Smooth muscle cell (in vitro differentiated cells): ENCODE data around the gene ZFYVE19. TPM values are rescaled to one million over a fixed set of nuclear protein-coding genes. Genes with fewer than 3 reads are reported as not detected.

Source experiments
- DNase-seq: peaks from one replicate; lab custom pipeline; 2025; ENCODE audit not compliant: unreplicated experiment; lab: John Stamatoyannopoulos, UW
- H2AFZ ChIP-seq: fragments of 200-600 bp; sonication (generic); 2 replicates; pipeline ENCODE4 v1.6.0; 2016; ENCODE audit warnings: antibody characterized with exemption, low read depth, mild to moderate bottlenecking
- H3F3A ChIP-seq: fragments of 200-600 bp; sonication (generic); 2 replicates; pipeline ENCODE4 v1.6.0; 2017; ENCODE audit warnings: antibody characterized with exemption, low read depth
- H3K27ac ChIP-seq: fragments of 200-600 bp; sonication (generic); 2 replicates; pipeline ENCODE4 v1.5.1; 2016; ENCODE audit warnings: low read depth, mild to moderate bottlenecking
- H3K27me3 ChIP-seq: fragments of 200-600 bp; sonication (generic); 2 replicates; pipeline ENCODE4 v1.6.1; 2016; ENCODE audit warnings: low read depth, mild to moderate bottlenecking
- H3K36me3 ChIP-seq: fragments of 200-600 bp; sonication (generic); 2 replicates; pipeline ENCODE4 v1.5.1; 2016; ENCODE audit warnings: low read depth
- H3K4me1 ChIP-seq: fragments of 200-600 bp; sonication (generic); 2 replicates; pipeline ENCODE4 v1.5.1; 2016; ENCODE audit warnings: low read depth
- H3K4me2 ChIP-seq: fragments of 200-600 bp; sonication (generic); 2 replicates; pipeline ENCODE4 v1.6.0; 2016; ENCODE audit warnings: mild to moderate bottlenecking
- H3K4me3 ChIP-seq: fragments of 200-600 bp; sonication (generic); 2 replicates; pipeline ENCODE4 v1.5.1; 2016; ENCODE audit warnings: mild to moderate bottlenecking
- H3K79me2 ChIP-seq: fragments of 200-600 bp; sonication (generic); 2 replicates; pipeline ENCODE4 v1.6.0; 2016; ENCODE audit warnings: low read depth, mild to moderate bottlenecking
- H3K9ac ChIP-seq: fragments of 200-600 bp; sonication (generic); 2 replicates; pipeline ENCODE4 v1.6.0; 2016; ENCODE audit warnings: low read depth
- H3K9me3 ChIP-seq: fragments of 200-600 bp; sonication (generic); replicated peaks from 2 replicates; pipeline ENCODE4 v1.5.1; 2016; ENCODE audit warnings: low read depth
- H4K20me1 ChIP-seq: fragments of 200-600 bp; sonication (generic); 2 replicates; pipeline ENCODE4 v1.6.0; 2016; ENCODE audit warnings: low read depth
- WGBS: methylation state at CpG from one replicate; pipeline ENCODE4 v1.1.7; 2016; ENCODE audit warnings: low lambda C conversion rate; 5-methylcytosine and 5-hydroxymethylcytosine counted together
- polyA plus RNA-seq: library from polyadenylated mRNA; unstranded; fragments of >200 nt; fragmentation: Nextera tagmentation; extraction: Ambion mirVana; gene quantifications from 2 replicates; pipeline ENCODE4 v1.2.1, GENCODE V29; 2016
- total RNA-seq: library from RNA; depleted of rRNA; stranded (reverse); fragments of >200 nt; gene quantifications from 2 replicates; pipeline ENCODE4 v1.2.3, GENCODE V29; 2014
- TF ChIP-seq, protein P1 (sequence below): fragments of 200-600 bp; sonication (generic); IDR thresholded peaks from 2 replicates; pipeline ENCODE4 v1.5.1; 2017; ENCODE audit warnings: borderline replicate concordance, mild to moderate bottlenecking, antibody characterized with exemption; ENCODE audit not compliant: insufficient read depth, poor library complexity, severe bottlenecking

ZFYVE19 gene
- total and polyA plus RNA-seq, 2 experiments from 2014 or later, result 16.5 to 30.1 TPM

GRCh38 chr15:40769274-40770146 is 37.4 kb upstream of the ZFYVE19 start, which contains the start of gene C15orf62:
Gene C15orf62 (plus strand): TSS chr15:40769980. CDS start chr15:40770496, 516 bp downstream.
- no peak within 1 kb of the TSS for H2AFZ ChIP-seq
- DNase-seq, result no peak
- no peak within 1 kb of the TSS for H3K4me3 ChIP-seq
- peaks cover 4% of the 10 kb centered on the region for H3F3A ChIP-seq
- H4K20me1 ChIP-seq, result no peaks in the 10 kb centered on the region
- H3K27me3 ChIP-seq, result no peaks in the 10 kb centered on the region
- no peak within 1 kb of the TSS for H3K27ac ChIP-seq
- TF ChIP-seq, protein P1, sequence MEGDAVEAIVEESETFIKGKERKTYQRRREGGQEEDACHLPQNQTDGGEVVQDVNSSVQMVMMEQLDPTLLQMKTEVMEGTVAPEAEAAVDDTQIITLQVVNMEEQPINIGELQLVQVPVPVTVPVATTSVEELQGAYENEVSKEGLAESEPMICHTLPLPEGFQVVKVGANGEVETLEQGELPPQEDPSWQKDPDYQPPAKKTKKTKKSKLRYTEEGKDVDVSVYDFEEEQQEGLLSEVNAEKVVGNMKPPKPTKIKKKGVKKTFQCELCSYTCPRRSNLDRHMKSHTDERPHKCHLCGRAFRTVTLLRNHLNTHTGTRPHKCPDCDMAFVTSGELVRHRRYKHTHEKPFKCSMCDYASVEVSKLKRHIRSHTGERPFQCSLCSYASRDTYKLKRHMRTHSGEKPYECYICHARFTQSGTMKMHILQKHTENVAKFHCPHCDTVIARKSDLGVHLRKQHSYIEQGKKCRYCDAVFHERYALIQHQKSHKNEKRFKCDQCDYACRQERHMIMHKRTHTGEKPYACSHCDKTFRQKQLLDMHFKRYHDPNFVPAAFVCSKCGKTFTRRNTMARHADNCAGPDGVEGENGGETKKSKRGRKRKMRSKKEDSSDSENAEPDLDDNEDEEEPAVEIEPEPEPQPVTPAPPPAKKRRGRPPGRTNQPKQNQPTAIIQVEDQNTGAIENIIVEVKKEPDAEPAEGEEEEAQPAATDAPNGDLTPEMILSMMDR, result no peak
- whole genome bisulfite sequencing, result 82% methylated on average over 28 of the region's 28 CpGs
- H3K79me2 ChIP-seq, result no peaks in the 10 kb centered on the region
- no peaks in the 10 kb centered on the region for H3K36me3 ChIP-seq
- peaks cover 7% of the 10 kb centered on the region for H3K4me1 ChIP-seq
- H3K4me2 ChIP-seq, result no peak within 1 kb of the TSS
- H3K9me3 ChIP-seq, result no peaks in the 10 kb centered on the region
- no peak within 1 kb of the TSS for H3K9ac ChIP-seq

GRCh38 chr15:40770147-40770721 is 36.7 kb upstream of the ZFYVE19 start:
- Histone ChIP-seq H3F3A (no peaks in the 10 kb centered on the region), H3K27me3 (no peaks in the 10 kb centered on the region), H3K27ac (no peak overlapping the region), H4K20me1 (no peaks in the 10 kb centered on the region), H3K9ac (no peak overlapping the region), H3K79me2 (no peaks in the 10 kb centered on the region), H3K4me1 (peaks cover under 1% of the 10 kb centered on the region), H2AFZ (no peak overlapping the region), H3K36me3 (no peaks in the 10 kb centered on the region), H3K9me3 (no peaks in the 10 kb centered on the region), H3K4me2 (no peak overlapping the region), H3K4me3 (no peak overlapping the region)
- WGBS, result 94% methylated on average over 17 of the region's 17 CpGs
- DNase-seq, result no peak
- TF ChIP-seq, protein P1, result no peak

- Histone ChIP-seq H3K27me3 (no peaks in the 10 kb centered on the region), H3K36me3 (no peaks in the 10 kb centered on the region), H3K9ac (no peak overlapping the region), H3K4me2 (no peak overlapping the region), H3K4me3 (no peak overlapping the region), H3K27ac (no peak overlapping the region), H3F3A (no peaks in the 10 kb centered on the region), H3K4me1 (no peaks in the 10 kb centered on the region), H3K9me3 (no peaks in the 10 kb centered on the region), H2AFZ (no peak overlapping the region), H3K79me2 (no peaks in the 10 kb centered on the region), H4K20me1 (no peaks in the 10 kb centered on the region)
- DNase-seq, result no peak
- WGBS, result 96% methylated on average over 5 of the region's 5 CpGs
- TF ChIP-seq, protein P1, result no peak
Measured at GRCh38 chr15:40771242-40771641, 35.6 kb upstream of the ZFYVE19 start.
